Fibroblast of the aortic adventitia (primary cell): Measurements from ENCODE around the gene RFX1. TPM values are rescaled to one million over a fixed set of nuclear protein-coding genes. Genes with fewer than 3 reads are reported as not detected.

Source experiments
- DNase-seq: peaks from one replicate; pipeline ENCODE4 v3.0.0-alpha.2; 2010; ENCODE audit warnings: low read depth
- H3K4me3 ChIP-seq: 2 replicates; pipeline ENCODE4 v1.5.1; 2011; ENCODE audit warnings: low read depth, mild to moderate bottlenecking, control low read depth, low read length, moderate library complexity
- CTCF ChIP-seq: IDR thresholded peaks from 2 replicates; pipeline ENCODE4 v1.5.1; 2011; ENCODE audit warnings: mild to moderate bottlenecking, low read length, control low read depth, inconsistent platforms; ENCODE audit not compliant: insufficient read depth
- total RNA-seq: library from RNA; depleted of rRNA; stranded (reverse); fragments of >200 nt; gene quantifications from 2 replicates; pipeline ENCODE4 v1.2.3, GENCODE V29; 2012; ENCODE audit warnings: low replicate concordance

Gene RFX1
- total RNA-seq = 3.4 and 3.6 TPM in 2 replicates

GRCh38 chr19:14006085-14006765 is at the start of gene RFX1:
RFX1 (minus strand) TSS chr19:14006320; CDS start chr19:13993843, 12,477 bp downstream.
- TF ChIP-seq CTCF = no peak
- peak; percentile 100 for DNase-seq
- peak within 1 kb of the TSS; percentile 79 for H3K4me3 ChIP-seq

DNA sequence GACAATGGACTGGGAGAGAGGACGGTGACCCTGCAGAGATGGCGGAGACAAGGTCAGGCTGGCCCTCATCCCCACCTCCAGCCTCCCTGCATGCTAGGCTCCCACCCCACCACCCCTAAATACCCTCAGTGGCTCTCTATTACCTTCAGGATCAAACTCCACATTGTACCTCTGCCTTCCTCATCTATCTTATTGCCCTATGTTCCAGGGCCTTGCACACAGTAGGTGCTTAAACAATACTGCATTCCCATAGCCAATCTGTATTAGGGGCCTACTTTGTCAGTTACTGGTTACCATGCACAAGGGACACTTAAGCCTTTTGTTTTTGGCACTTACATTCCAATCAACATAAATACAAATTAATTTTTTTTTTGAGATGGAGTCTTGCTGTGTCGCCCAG is 49.3 kb upstream of the RFX1 start:
- no peak overlapping the region for H3K4me3 ChIP-seq
- no peak for TF ChIP-seq CTCF
- no peak for DNase-seq

- no peak for DNase-seq
- H3K4me3 ChIP-seq = no peak overlapping the region
- TF ChIP-seq CTCF = no peak
Measured at GRCh38 chr19:14054721-14055120, 48.6 kb upstream of the RFX1 start.

DNA sequence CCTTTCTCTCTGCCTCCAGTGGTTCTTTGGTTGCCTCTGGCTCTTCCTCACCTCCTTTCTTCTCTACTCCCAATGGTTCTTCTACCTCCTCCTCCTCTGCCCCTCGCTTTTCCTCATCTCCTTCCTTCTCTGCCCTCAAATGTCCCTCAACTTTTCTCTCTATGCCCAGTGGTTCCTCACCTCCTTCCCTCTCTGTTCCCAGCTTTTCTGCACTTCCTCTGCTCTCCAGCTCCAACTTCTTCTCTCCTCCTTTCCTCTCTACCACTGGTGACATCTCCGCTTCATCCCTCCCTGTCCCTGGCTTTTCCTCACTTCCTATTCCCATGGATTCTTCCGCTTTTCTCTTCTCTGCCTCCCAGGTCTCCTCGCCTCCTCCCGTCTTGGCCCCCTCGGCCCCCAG is 48.0 kb upstream of the RFX1 start:
- TF ChIP-seq CTCF = no peak

DNA sequence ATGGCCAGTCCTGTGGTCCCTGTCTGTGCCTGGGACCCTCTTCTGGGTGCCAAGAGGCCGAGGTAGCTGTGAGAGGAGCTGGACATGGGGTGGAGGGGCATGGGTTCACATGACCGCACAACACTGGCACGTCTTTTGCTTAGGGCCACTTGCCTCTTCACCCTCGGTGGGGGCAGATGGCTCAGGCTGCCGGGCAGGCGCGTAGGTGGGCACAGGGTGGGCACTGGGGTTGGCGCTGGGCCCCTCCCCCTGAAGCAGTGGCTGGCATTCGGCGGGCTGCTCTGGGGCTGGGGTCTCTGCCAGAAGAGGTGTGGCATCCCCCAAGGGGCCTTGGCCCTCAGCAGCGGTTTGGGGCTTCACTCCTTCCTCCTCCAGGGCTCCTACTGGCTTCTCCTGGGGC is 47.4 kb upstream of the RFX1 start:
- H3K4me3 ChIP-seq = no peak overlapping the region
- no peak for TF ChIP-seq CTCF

More for the DNA sequence above, 48.0 kb upstream of the RFX1 start:
- DNase-seq = no peak
- no peak overlapping the region for H3K4me3 ChIP-seq

GRCh38 chr19:14053032-14053431 is 46.9 kb upstream of the RFX1 start:
- no peak for DNase-seq
- no peak for TF ChIP-seq CTCF
- H3K4me3 ChIP-seq = no peak overlapping the region

More for the DNA sequence above, 47.4 kb upstream of the RFX1 start:
- DNase-seq = no peak

DNA sequence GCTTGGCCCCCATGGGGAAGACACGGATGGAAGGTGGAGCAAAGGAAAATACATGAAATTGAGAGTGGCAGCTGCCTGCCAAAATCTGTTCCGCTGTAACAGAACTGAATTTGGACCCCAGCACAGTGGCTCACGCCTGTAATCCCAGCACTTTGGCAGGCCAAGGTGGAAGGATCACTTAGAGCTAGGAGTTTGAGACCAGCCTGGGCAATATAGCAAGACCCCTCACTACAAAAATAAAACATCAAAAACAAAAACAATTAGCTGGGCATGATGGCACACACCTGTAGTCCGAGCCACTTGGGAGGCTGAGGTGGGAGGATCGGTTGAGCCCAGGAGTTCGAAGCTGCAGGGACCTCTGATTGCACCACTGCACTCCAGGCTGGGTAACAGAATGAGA is 46.4 kb upstream of the RFX1 start:
- no peak for TF ChIP-seq CTCF
- no peak for DNase-seq
- no peak overlapping the region for H3K4me3 ChIP-seq
